ENCODE data around the gene TMEM255A. TPM values are rescaled to one million over a fixed set of nuclear protein-coding genes. Genes with fewer than 3 reads are reported as not detected.

The TMEM255A gene
- total and polyA plus RNA-seq, 2 experiments from 2014 or later, result 0.21 to 0.28 TPM

DNA sequence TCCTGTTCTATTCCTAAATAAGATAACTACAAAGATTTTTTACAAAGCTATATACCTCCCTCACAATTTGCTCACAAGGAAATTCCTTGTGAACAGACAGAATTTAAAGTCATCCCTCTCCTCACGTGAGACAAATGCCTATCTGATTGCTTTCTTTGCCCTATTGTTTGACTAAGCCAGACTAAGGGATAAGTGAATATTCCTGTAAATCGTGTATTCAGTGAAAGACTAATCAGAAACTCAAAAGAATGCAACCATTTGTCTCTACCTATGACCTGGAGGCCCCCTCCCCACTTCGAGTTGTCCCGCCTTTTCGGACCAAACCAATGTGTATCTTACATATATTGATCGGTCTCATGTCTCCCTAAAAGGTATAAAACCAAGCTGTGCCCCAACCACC, 76.0 kb downstream of the TMEM255A start:
- Histone ChIP-seq H3K36me3 (ENCODE audit: insufficient read depth) (no peaks in the 10 kb centered on the region), H3K4me2 (no peak overlapping the region), H2AFZ (no peak overlapping the region), H3K79me2 (replicated peaks; ENCODE audit: insufficient read depth) (no peaks in the 10 kb centered on the region), H3K27ac (ENCODE audit: low read depth) (peak overlapping the region; percentile 78), H4K20me1 (replicated peaks; ENCODE audit: insufficient read depth) (no peaks in the 10 kb centered on the region), H3K27me3 (ENCODE audit: insufficient read depth) (no peaks in the 10 kb centered on the region), H3F3A (replicated peaks; ENCODE audit: low read depth) (no peaks in the 10 kb centered on the region), H3K9me2 (ENCODE audit: insufficient read depth) (no peaks in the 10 kb centered on the region), H3K4me3 (no peak overlapping the region), H3K4me1 (ENCODE audit: insufficient read depth) (peaks cover 21% of the 10 kb centered on the region)
- H3K4me3 Mint-ChIP-seq, result no peak overlapping the region
- peak; percentile 40 for DNase-seq (ENCODE audit: low spot score)
- ATAC-seq, result no peak
- H3K9me3 Mint-ChIP-seq, result peaks cover 5% of the 10 kb centered on the region; the same call in 2 of the 3 replicates
- peaks cover 16% of the 10 kb centered on the region; the same call in 2 of the 3 replicates for H3K36me3 Mint-ChIP-seq (ENCODE audit: low read depth)
- H3K27ac Mint-ChIP-seq, result no peak overlapping the region
- TF ChIP-seq, protein P1, sequence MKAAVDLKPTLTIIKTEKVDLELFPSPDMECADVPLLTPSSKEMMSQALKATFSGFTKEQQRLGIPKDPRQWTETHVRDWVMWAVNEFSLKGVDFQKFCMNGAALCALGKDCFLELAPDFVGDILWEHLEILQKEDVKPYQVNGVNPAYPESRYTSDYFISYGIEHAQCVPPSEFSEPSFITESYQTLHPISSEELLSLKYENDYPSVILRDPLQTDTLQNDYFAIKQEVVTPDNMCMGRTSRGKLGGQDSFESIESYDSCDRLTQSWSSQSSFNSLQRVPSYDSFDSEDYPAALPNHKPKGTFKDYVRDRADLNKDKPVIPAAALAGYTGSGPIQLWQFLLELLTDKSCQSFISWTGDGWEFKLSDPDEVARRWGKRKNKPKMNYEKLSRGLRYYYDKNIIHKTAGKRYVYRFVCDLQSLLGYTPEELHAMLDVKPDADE (IDR thresholded peaks at IDR 0.05), result no peak
- no peak for TF ChIP-seq NANOG (IDR thresholded peaks at IDR 0.05; ENCODE audit: borderline replicate concordance)
- no peak for TF ChIP-seq ZNF114 (CRISPR knock-in tag; IDR thresholded peaks at IDR 0.05)
- TF ChIP-seq STAT1 (IDR thresholded peaks at IDR 0.05; ENCODE audit: unreplicated experiment), result no peak
- TF ChIP-seq EZH2 (IDR thresholded peaks at IDR 0.05; ENCODE audit: low read depth, unreplicated experiment), result no peak
- no peak for TF ChIP-seq POLR2AphosphoS5 (IDR thresholded peaks at IDR 0.05; ENCODE audit: low read depth)
- TF ChIP-seq EZH2phosphoT487 (IDR thresholded peaks at IDR 0.05; ENCODE audit: unreplicated experiment), result no peak
- no peak for TF ChIP-seq ZNF462 (CRISPR knock-in tag; IDR thresholded peaks at IDR 0.05)
- TF ChIP-seq, protein P2, sequence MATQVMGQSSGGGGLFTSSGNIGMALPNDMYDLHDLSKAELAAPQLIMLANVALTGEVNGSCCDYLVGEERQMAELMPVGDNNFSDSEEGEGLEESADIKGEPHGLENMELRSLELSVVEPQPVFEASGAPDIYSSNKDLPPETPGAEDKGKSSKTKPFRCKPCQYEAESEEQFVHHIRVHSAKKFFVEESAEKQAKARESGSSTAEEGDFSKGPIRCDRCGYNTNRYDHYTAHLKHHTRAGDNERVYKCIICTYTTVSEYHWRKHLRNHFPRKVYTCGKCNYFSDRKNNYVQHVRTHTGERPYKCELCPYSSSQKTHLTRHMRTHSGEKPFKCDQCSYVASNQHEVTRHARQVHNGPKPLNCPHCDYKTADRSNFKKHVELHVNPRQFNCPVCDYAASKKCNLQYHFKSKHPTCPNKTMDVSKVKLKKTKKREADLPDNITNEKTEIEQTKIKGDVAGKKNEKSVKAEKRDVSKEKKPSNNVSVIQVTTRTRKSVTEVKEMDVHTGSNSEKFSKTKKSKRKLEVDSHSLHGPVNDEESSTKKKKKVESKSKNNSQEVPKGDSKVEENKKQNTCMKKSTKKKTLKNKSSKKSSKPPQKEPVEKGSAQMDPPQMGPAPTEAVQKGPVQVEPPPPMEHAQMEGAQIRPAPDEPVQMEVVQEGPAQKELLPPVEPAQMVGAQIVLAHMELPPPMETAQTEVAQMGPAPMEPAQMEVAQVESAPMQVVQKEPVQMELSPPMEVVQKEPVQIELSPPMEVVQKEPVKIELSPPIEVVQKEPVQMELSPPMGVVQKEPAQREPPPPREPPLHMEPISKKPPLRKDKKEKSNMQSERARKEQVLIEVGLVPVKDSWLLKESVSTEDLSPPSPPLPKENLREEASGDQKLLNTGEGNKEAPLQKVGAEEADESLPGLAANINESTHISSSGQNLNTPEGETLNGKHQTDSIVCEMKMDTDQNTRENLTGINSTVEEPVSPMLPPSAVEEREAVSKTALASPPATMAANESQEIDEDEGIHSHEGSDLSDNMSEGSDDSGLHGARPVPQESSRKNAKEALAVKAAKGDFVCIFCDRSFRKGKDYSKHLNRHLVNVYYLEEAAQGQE (IDR thresholded peaks at IDR 0.05; ENCODE audit: unreplicated experiment), result no peak
- peaks cover 1% of the 10 kb centered on the region for H3K27me3 Mint-ChIP-seq (ENCODE audit: insufficient read depth, low read depth, poor library complexity)
- H3K4me1 Mint-ChIP-seq, result peaks cover 24% of the 10 kb centered on the region
